Activated T-helper 9 cell treated with anti-CD3 and anti-CD28 coated beads, Interleukin-2, amount 50 U/mL, for 16 hours (primary cell): ENCODE data around the gene RALA.
"Not testable (repeated sequence)": the region's sequence is repeated elsewhere in the genome, so short reads cannot be mapped to it uniquely, and the experiment has no call there.

Experiments
- DNase-seq: peaks from one replicate; pipeline ENCODE4 v3.0.0-alpha.2; 2020; ENCODE audit warnings: low read depth

Gene RALA

DNA sequence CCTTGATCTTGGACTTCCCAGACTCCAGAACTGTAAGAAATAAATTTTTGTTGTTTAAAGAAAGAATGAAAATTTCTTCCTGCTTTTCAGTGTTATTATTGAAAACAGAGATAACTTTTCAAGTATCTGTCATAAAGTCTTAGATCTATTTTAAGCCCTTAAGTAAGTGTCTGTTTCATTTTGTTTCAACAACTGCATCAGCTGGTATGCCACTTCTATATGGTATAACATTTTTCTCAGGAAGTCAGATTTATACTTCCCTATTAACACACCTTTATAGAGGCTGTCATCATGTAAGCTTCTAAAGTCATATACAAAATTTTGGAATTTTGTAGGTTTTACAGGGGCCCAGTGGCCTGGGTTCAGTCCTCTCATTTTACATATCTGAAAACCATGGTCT is 24.4 kb downstream of the RALA start:
- no peak for DNase-seq

DNA sequence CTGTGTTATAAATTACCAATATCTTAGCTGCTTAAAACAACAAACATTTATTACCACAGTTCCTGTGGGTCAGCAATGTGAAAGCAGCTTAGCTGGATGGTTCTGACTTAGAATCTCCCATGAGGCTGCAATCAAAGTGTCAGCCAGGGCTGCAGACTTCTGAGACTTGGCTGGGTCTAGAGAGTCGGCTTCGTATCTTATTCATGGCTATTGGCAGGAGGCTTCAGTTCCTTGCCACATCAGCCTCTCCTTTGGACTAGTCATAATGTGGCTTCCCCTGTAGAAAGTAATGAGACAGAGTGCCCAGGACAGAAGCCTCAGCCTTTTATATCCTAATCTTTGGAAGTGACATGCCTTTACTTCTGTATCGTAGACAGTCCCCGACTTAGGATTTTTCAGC is 27.3 kb downstream of the RALA start:
- no peak for DNase-seq

DNA sequence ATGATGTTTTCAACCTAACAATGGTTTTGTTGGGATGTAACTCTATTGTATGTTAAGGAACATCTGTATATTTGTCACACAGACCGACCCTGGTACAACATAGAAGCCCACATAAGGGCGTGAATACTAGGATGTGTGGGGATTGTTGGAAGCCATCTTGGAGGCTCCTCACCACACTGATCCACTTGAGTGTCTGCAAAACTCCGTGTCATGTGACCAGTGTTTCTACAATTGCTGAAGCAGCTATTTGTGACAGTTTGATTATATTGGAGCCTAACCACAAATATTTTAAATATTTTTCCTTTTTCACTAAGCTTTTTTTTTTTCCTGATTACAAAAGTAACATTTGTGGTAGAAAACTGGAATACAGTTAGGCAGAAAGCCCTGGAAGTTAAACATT is 27.9 kb downstream of the RALA start:
- no peak for DNase-seq

DNA sequence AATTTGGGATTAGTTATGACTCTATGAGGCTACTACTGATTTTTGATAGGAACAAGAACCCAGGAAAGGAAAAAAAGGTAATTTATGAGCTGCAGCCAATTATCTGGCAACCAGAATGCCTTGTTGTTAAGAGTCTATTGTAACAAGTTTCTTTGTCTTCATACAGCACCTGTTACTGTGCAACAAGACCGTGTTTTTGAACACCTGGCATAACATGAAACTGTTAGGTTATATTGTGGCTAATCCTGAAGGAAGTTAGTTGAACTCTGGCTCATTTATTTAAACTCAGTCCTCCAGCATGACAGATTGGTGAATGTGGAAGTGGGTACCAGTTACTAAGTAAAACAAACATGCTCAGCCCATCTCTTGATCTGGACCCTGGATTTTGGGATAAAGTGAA is 33.0 kb downstream of the RALA start:
- DNase-seq: no peak

DNA sequence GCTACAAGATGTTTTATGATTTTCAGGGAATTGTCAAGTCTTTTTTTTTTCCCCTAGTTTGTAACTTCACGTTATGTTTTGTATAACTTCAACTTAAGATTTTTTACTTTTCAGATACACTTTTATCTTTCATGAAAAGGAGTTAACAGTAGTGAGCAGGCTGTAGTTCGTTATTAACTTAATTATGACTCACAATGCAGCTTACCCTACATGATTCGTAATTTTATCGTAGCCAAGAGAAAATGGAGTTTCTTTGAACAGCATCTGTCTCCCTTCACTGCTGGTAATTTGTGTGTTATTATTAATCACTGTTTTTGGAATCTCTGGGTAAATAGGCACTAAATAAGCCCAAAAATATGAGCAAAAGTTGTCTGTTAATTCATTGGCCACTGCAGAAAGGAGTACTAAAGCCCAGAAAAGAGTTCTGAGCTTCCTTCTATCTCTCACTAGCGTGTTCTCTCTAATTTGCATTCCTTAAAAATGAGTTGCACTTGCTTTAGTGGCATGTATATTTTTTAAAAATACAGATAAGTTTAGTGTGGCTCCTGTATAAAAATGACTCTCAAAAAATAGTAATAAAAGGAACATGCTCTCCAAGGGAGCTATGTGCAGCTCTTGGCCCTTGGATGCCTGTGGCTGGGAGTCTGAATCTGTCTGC is 36.1 kb downstream of the RALA start:
- no peak for DNase-seq

DNA sequence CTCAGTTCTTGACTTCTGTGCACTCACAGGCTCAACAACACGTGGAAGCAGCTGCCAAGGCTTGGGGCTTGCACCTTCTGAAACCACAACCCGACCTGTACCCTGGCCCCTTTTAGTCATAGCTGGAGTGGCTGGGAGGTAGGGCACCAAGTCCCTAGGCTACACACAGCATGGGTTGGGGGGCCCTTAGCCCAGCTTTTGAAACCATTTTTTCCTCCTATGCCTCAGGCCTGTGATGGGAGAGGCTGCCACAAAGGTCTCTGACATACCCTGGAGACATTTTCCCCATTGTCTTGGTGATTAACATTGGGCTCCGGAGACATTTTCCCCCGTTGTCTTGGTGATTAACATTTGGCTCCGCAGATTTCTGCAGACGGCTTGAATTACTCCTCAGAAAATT is 38.6 kb downstream of the RALA start:
- DNase-seq: no peak

DNA sequence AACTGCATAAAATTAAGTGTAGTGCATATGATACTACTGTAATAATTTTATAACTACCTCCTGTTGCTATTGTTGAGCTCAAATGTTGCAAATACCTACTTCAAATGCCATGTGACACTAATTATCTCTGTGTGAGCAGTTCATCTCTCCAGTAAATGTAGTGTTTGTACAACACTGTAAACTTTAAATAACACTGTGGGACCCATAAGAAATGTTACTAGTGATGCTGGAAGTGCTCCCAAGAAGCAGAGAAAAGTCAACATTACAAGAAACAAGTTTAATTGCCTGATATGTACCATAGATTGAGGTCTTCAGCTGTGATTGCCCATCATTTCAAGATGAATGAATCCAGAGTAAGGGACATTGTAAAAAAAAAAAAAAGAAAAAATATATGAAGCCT is 39.9 kb downstream of the RALA start:
- no peak for DNase-seq

DNA sequence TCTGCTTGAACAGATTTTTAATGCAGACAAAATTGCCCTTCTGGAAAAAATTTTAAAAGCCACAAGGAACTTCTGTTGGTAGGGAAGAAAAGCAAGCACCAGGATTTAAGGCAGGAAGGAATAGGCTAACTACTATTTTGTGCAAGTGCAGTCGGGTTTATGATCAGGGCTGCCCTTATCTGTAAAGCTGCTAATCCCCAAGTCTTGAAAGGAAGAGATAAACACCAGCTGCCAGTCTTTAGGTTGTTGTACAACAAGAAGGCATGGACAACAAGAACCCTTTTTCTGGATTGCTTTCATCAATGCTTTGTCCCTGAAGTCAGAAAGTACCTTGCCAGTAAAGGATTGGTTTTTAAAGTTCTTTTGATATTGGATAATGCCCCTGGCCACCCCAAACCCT is 40.7 kb downstream of the RALA start:
- no peak for DNase-seq

DNA sequence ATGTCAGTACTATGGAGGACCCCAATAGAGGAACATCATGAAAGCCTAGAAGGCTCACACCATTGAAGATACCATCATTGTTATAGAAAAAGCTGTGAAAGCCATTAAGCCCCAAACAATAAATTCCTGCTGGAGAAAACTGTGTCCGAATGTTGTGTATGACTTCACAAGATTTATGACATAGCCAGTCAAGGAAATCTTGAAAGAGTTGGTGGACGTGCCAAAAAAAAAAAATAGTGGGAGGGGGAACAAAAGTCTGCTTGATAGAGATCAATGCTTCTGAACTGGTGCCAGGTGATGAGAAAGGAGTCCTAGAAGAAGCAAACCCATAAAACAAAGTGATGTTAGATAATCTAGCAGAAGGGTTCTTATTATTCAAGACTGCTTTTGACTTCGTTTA is 41.2 kb downstream of the RALA start:
- no peak for DNase-seq

DNA sequence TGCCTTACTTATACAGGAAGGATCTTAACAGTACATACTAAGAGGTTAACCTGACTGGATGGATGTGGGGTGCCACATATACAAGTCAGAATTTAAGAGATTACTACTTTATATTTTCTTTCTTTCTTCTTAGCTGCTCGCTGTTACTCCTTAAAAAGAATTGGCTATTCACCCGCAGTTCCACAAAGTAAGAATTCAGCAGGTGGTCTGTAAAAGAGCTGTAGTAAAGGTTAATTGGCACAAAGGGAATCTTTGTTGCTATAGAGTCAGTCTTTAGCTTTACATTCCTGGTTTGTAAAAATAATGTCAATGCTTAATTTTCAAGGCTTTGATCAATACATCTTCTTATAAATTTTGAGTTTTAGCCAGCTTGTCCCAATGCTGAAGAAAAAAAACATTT is 43.2 kb downstream of the RALA start:
- no peak for DNase-seq

DNA sequence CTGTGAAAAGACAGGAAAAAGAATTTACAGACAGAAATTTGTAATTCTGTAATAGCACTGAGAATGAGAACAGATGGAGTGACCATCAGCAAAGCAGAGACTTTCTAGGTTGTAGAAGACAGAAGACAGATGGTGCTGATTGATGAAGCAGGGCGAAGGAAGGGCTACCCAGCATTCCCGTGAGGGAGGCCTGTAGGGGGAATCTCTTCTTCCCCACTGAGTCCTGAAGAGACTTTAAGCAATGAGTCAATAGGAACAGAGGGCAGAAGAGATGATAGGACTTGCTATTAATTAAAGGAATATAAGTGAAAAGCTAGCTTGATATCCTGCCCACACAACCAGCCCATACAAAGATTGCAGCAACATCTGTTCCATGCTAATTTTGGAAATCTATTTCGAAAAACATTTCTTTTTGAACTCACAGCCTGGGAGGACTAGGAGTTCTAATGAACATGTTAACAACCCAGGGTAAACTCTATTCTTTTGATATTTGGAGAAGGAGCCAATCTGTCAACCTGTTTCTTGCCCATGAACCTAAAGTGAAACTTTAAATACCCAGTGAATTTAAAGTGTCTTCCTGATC is 44.1 kb downstream of the RALA start:
- no peak for DNase-seq

DNA sequence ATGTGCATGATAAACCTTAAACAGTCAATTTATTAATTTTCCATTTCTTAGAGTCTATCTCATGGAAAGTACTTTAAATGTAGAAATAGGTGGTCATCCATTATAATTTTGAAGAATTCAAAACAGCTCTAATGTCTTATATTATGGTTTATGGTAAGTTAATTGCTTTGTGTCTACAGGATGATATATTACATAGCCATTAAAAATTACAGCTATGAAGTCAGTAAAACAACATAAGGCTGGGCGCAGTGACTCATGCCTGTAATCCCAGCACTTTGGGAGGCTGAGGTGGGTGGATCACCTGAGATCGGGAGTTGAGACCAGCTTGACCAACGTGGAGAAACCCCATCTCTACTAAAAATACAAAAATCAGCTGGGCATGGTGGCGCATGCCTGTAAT is 44.9 kb downstream of the RALA start:
- not testable (repeated sequence) for DNase-seq

DNA sequence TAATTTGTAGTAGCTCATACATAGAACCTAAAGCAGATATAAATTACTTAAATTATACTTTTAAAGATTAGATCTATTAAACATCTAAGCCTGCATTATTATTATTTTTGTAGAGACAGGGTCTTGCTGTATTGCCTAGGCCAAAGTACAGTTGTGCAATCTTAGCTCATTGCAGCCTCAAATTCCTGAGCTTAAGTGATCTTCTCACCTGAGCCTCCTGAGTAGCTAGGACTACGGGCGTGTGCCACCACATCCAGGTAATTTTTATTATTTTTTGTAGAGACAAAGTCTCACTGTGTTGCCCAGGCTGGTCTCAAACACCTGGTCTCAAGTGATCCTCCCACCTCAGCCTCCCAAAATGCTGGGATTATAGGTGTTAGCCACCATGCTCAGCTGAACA is 46.7 kb downstream of the RALA start:
- no peak for DNase-seq

DNA sequence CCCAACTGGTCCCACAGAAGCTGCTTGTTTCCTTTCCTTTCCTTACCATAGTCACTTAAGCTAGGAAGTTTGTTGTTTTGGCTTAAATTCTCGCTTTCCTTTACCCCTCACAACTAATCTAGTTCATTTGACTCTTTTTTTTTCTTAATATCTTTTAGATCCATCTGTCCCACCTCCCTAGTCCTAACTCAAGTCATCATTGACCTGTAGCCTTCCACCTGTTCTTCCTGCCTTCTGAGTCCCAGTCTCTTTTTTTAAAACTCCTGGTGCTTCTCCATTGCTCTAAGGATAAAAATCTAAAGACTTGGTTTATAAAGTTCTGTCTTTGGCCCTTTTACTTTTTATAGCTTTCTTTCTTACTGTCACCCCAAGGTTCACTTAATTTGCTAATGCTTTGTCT is 47.6 kb downstream of the RALA start:
- no peak for DNase-seq

DNA sequence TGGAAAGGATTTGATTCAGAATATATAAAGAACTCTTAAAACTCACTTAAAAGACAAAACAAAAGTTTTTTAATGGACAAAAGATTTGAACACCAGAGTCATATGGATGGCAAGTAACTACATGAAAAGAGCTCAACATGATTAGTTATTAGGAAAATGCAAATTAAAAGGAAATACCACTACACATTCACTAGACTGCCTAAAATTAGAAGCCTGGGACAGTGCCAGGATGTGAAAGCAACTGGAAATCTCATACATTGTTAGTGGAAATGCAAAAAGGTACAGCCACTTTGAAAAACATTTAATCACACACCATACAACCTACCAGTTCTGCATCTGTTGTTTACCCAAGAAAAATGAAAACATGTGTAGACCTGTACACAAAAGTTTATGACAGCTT is 48.8 kb downstream of the RALA start:
- DNase-seq: no peak

DNA sequence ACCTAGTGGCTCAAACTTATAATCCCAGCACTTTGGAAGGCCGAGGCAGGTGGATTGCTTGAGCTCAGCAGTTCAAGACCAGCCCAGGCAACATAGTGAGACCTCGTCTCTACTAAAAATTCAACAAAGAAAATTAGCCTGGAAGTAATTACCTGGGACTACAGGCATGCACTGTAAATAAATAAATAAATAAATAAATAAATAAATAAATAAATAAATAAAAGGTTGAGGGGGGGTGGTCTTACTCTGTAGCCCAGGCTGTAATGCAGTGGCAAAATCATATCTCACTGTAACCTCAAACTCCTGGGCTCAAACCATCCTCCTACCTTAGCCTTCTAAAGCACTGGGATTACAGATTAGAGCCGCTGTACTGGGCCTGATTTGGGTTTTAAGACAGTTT is 50.5 kb downstream of the RALA start:
- no peak for DNase-seq

DNA sequence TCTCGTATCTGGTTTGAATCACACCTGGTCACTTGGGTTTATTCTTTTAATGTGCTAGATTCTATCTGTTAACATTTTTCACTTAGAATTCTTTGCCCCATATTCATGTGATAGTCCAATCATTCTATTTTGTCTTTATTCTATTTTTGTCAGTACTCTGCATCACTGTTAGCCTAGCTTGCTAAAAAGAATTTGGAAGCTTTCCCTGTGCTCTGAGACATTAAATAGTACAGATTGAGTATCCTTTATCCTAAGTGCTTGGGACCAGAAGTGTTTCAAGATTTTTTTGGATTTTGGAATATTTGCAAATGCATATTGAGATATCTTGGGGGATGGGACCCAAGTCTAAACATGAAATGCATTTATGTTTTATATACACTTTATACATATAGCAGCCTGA is 51.0 kb downstream of the RALA start:
- no peak for DNase-seq

DNA sequence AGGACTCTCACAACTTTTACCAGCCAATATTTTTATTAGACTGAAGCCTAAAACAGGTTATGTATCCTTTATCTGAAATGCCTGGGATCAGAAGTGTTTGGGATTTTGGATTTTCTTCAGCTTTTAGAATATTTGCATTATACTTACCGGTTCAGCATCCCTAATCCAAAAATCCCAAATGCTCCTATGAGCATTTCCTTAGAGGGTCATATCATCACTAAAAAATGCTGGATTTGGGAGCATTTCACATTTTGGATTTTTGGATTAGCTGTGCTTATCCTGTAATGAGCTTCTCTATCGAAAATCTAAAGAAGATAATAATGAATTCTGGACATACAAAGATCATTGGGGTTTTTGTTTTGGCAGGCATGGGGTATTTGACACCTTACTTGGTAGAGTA is 53.0 kb downstream of the RALA start:
- no peak for DNase-seq

DNA sequence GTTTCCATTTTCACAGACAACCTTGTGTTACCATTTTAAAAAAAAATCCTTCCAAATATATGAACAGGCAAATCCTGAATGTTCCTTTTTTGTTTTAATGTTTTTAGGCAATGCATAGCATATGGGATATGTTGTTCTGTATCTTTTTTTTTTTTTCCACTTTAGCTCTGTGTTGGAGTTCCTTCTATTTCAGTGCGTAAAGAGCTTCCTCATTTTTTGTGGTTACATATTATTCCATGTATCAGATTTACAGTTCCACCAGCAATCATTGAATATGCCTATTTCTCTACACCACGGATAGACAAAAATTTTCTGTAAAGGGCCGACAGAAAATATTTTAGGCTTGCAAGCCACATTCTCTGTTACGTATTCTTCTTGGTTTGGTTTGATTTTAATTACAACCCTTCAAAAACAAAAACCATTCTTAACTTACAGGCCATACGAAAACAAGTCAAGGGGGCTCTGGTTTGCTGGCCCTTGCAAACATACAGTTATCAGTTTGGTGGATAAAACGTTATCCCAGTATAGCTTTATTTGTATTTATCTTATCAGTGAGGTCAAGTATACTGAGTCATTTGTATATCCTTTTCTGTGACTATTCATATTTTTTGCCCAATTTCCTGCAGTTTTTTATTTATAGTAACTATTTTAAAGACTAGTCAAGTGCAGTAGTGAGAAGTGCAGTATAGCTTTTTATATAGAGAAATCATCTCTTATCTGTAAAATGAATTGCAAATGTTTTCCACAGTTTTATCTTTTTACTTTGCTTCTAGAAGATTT is 55.7 kb downstream of the RALA start:
- no peak for DNase-seq

DNA sequence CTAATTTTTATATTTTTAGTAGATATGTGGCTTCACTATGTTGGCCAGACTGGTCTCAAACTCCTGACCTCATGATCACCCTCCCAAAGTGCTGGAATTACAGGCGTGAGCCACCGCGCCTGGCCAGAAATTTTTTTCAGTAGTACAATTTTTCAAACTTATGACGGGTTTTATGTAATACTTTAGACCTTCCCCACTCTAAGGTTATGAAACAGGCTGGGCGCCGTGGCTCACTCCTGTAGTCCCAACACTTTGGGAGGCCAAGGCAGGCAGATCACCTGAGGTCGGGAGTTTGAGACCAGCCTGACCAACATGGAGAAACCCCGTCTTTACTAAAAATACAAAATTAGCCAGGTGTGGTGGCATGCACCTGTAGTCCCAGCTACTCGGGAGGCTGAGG is 56.5 kb downstream of the RALA start:
- not testable (repeated sequence) for DNase-seq

DNA sequence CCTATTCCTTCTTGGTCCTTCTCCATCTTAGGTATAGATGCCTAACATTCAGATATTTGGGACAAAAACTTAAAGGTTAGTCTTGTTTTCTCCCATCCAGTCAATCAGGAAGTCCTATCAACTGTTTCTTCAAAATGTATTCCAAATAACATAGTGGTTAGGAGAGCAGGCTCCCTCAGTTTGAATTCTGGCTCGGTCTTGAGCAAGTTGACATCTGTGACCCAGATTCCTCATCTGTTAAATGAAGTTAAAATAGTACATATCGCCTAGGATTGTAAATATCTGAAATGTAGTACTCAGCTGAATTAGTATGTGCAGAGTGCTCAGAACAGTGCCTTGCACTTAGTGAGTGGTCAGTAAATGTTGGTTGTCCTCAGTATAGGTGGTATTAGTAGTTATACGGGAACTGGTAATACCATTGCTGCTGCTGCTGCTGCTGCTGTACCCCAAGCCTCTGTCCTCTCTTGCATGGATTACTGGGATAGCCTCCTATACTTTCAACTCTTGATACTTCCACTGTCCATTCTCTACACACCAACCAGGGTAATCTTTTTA is 58.6 kb downstream of the RALA start:
- DNase-seq: no peak

DNA sequence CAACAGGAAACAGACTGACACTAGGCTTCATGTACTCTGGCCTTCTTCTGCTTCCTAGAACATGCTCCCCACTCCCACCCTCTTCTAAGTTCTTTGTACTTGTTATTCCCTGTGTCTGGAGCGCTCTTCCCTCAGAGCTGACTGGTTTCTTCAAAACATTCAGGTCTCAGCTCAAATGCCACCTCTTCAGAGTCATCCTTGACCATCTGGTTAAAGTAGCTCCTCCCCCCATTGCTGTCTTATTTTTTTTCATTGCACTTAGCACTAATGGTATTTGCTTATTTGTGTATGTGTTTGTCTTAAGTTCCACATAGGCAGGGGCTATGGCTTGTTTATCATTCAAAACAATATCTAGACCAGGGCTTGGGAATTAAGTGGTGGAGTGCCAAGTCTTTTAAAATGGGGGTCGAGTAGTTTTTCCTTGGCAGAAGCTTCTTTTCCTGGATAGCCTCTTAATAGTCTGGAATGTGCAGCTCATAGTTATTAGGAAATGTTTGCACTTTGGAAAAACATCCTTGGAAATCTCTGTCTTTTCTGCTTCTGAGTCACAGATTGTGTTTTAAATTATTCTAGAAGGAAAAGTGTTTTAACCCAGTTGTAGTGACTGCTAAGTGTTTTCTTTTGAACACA is 60.0 kb downstream of the RALA start:
- DNase-seq: no peak
